Tibial nerve (tissue), 4 donors: Measurements from ENCODE around the gene DOCK1. TPM values are rescaled to one million over a fixed set of nuclear protein-coding genes. Genes with fewer than 3 reads are reported as not detected.

Experiments used
- DNase-seq, 2 donors: peaks; one replicate each; pipeline ENCODE4 v3.0.0-alpha.2; 2019; ENCODE audit warnings: low spot score in 2 of 2
- H3K27ac ChIP-seq, 4 donors: fragments of 200-600 bp; sonication (generic) in 3 of 4; one replicate each; pipeline ENCODE4 v1.5.1; 2017 to 2019; ENCODE audit warnings: mild to moderate bottlenecking in 1 of 4
- H3K27me3 ChIP-seq, 2 donors: fragments of 200-600 bp; sonication (generic) in 1 of 2; one replicate each; pipeline versions ENCODE4 v1.5.1 to v1.6.0; 2017 to 2019
- H3K36me3 ChIP-seq, 3 donors: fragments of 200-600 bp; sonication (generic); one replicate each; pipeline ENCODE4 v1.5.1; 2018 to 2019
- H3K4me1 ChIP-seq, 4 donors: fragments of 200-600 bp; sonication (generic) in 3 of 4; one replicate each; pipeline ENCODE4 v1.5.1; 2017 to 2019
- H3K4me3 ChIP-seq, 4 donors: fragments of 200-600 bp; sonication (generic) in 3 of 4; one replicate each; pipeline ENCODE4 v1.5.1; 2017 to 2019; ENCODE audit warnings: mild to moderate bottlenecking in 1 of 4, moderate library complexity in 1 of 4
- H3K9me3 ChIP-seq, 4 donors: fragments of 200-600 bp; sonication (generic) in 3 of 4; one replicate each; pipeline ENCODE4 v1.5.1; 2017 to 2019
- EP300 ChIP-seq, 2 donors: sonication (generic); formaldehyde crosslinking; IDR thresholded peaks; one replicate each; pipeline ENCODE4 v1.6.1; 2017; ENCODE audit warnings: antibody characterized with exemption in 2 of 2, mild to moderate bottlenecking in 1 of 2
- POLR2A ChIP-seq, 2 donors: fragments of 450-650 bp; IDR thresholded peaks; one replicate each; pipeline ENCODE4 v1.6.1; 2017; ENCODE audit warnings: antibody characterized with exemption in 2 of 2, mild to moderate bottlenecking in 2 of 2, moderate library complexity in 2 of 2
- WGBS, 2 donors: methylation state at CpG; one replicate each; pipeline ENCODE4 v1.1.5; 2018; 5-methylcytosine and 5-hydroxymethylcytosine counted together
- total RNA-seq, 4 donors: library from RNA; depleted of rRNA; stranded (reverse); fragments of >200 nt; gene quantifications; one replicate each; pipeline ENCODE4 v1.1.0, GENCODE V29; 2016
- TF ChIP-seq, protein P1 (sequence below), 5 experiments: fragments of 200-600 bp in 3 of 5; fragments of 450-650 bp in 2 of 5; sonication (generic) in 3 of 5; IDR thresholded peaks; one replicate each; pipeline ENCODE4 v1.5.1; 2016 to 2019; ENCODE audit warnings: antibody characterized with exemption in 5 of 5, mild to moderate bottlenecking in 3 of 5, moderate library complexity in 2 of 5

The DOCK1 gene
- total RNA-seq, 4 donors from 2014 or later = 57.3 to 76.7 (median 63.7) TPM

DNA sequence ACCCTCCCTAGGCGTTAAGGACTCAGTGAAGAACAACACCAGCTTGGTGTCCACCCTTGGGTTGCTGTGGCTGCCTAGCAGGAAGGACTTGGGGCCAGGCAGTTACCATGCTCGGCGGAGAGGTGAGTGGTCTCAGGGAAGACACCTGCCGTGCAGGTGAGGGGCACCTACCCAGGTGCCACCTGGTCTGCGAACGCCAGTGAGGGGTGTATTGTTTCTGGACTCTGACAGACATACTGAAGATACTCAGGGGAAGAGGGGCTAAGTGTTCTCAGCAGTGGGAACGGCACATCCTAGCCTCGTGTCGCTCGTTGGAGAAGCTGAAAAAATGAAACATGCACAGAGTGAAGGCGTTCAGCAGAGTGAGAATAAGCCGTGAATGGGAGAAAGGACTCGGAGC, 22.6 kb downstream of the DOCK1 start:
- WGBS, 2 donors = 92% methylated on average over 13 of the region's 13 CpGs
- no peaks in the 10 kb centered on the region for H3K27me3 ChIP-seq
- peaks cover 0 to 20% (median 0%) of the 10 kb centered on the region in 3 donors for H3K36me3 ChIP-seq
- no peak overlapping the region for H3K27ac ChIP-seq
- no peak for DNase-seq
- no peaks in the 10 kb centered on the region for H3K9me3 ChIP-seq
- no peak overlapping the region for H3K4me3 ChIP-seq
- TF ChIP-seq POLR2A (IDR thresholded peaks at IDR 0.05) = no peak
- TF ChIP-seq EP300 (IDR thresholded peaks at IDR 0.05) = no peak
- TF ChIP-seq, protein P1, sequence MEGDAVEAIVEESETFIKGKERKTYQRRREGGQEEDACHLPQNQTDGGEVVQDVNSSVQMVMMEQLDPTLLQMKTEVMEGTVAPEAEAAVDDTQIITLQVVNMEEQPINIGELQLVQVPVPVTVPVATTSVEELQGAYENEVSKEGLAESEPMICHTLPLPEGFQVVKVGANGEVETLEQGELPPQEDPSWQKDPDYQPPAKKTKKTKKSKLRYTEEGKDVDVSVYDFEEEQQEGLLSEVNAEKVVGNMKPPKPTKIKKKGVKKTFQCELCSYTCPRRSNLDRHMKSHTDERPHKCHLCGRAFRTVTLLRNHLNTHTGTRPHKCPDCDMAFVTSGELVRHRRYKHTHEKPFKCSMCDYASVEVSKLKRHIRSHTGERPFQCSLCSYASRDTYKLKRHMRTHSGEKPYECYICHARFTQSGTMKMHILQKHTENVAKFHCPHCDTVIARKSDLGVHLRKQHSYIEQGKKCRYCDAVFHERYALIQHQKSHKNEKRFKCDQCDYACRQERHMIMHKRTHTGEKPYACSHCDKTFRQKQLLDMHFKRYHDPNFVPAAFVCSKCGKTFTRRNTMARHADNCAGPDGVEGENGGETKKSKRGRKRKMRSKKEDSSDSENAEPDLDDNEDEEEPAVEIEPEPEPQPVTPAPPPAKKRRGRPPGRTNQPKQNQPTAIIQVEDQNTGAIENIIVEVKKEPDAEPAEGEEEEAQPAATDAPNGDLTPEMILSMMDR (IDR thresholded peaks at IDR 0.05) = no peak
- peaks cover 0 to 51% (median 7%) of the 10 kb centered on the region in 4 donors for H3K4me1 ChIP-seq

DNA sequence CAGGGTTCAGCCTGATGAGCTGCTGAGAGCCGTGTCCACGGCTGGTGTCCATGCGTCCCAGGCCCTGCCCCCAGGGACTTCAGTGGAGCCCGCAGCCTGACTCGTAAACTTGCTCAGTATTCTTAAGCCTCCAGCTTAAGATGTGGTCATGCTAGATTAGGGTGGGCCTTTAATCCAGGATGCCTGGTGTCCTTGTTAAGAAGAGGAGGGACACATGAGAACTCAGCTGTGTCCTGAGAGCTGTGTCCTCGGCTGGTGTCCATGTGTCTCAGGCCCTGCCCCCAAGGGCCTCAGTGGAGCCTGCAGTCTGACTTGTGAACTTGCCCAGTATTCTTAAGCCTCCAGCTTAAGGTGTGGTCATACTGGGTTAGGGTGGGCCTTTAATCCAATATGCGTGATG, 23.0 kb downstream of the DOCK1 start:
- Histone ChIP-seq H3K4me3 (no peak overlapping the region), H3K4me1 (peaks cover 0 to 51% (median 7%) of the 10 kb centered on the region in 4 donors), H3K27ac (no peak overlapping the region), H3K36me3 (peaks cover 0 to 20% (median 0%) of the 10 kb centered on the region in 3 donors), H3K27me3 (no peaks in the 10 kb centered on the region), H3K9me3 (no peaks in the 10 kb centered on the region)
- 86 to 89% methylated on average over 6 to 7 of the region's 7 CpGs for WGBS, 2 donors
- no peak for TF ChIP-seq POLR2A (IDR thresholded peaks at IDR 0.05)
- no peak for TF ChIP-seq EP300 (IDR thresholded peaks at IDR 0.05)
- TF ChIP-seq, protein P1 (IDR thresholded peaks at IDR 0.05) = no peak
- DNase-seq = no peak

DNA sequence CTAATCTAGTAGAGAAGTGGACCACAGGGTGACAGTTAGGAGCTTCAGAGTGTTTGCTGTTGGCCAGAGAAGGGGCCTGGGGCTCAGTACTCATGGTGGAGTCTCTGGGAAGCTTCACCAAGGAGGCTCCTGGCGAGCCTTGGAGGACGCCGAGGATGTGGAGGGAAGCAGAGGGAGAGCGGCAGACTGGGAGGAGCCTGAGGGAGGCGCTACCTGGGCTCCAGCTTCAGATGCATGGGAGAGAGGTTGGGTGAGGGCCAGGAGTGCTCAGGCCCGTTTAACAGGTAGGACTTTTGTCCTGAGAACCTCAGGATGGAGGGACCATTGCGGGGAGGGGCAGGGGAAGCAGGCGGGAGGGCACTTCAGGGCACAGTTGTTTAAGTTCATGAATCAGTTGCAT, 24.2 kb downstream of the DOCK1 start:
- Histone ChIP-seq H3K27ac (no peak overlapping the region), H3K4me3 (no peak overlapping the region), H3K36me3 (peaks cover 0 to 20% (median 0%) of the 10 kb centered on the region in 3 donors), H3K27me3 (no peaks in the 10 kb centered on the region), H3K9me3 (no peaks in the 10 kb centered on the region), H3K4me1 (peaks cover 0 to 45% (median 7%) of the 10 kb centered on the region in 4 donors)
- TF ChIP-seq POLR2A (IDR thresholded peaks at IDR 0.05) = no peak
- TF ChIP-seq, protein P1 (IDR thresholded peaks at IDR 0.05) = no peak
- TF ChIP-seq EP300 (IDR thresholded peaks at IDR 0.05) = no peak
- WGBS, 2 donors = 89 to 92% methylated on average over 8 of the region's 8 CpGs
- DNase-seq = no peak

DNA sequence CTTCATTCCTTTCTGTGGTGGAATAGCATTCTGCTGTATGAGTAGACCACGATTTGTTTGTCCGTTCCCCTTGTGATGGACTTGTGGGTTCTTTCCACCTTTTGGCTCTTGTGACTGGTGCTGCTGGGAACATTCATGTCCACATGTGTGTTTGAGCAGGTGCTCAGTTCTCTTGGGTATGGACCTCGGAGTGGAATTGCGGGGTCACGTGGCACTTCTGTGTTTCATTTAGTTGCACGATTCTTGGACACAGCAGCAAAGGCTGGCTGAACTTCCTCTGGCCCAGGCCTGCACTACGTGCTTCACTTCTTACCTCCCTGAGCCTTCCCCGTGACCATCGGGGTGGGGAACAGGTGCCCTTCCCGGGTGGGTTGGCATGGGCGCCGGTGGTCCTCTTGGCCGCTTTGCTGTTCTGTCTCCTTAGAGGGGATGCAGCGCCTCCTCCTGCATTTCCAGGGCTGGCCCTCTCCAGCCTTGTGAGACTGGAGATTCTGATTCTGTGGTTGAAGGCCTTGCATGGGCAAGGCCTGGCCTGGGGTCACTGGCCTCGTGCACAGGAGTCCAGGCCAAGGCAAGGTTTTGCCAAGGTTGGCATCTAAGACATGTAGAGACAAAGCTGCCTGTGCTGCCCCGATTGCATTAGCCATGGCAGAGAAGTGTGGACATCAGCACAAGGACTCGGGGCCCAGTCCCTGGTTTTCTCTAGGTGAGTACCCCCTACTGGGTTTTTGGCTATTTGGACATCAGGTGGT, 25.1 kb downstream of the DOCK1 start:
- peak overlapping the region in 1 of 4 donors; percentile 16 for H3K4me3 ChIP-seq

More for the DNA sequence above, 25.1 kb downstream of the DOCK1 start:
- H3K4me1 ChIP-seq = peaks cover 0 to 41% (median 9%) of the 10 kb centered on the region in 4 donors
- peak overlapping the region in 2 of 4 donors; percentile 62 to 72 for H3K27ac ChIP-seq
- no peaks in the 10 kb centered on the region for H3K27me3 ChIP-seq
- no peaks in the 10 kb centered on the region for H3K9me3 ChIP-seq
- peaks cover 0 to 20% (median 0%) of the 10 kb centered on the region in 3 donors for H3K36me3 ChIP-seq
- no peak for DNase-seq
- WGBS, 2 donors = 68% methylated on average over 15 to 17 of the region's 17 CpGs
- TF ChIP-seq POLR2A (IDR thresholded peaks at IDR 0.05) (no peak), EP300 (IDR thresholded peaks at IDR 0.05) (no peak)
- TF ChIP-seq, protein P1 (IDR thresholded peaks at IDR 0.05) = no peak
